T47D (cell line): ENCODE results near the gene CFAP20.

Experiments
- DNase-seq, 2 experiments: peaks; one replicate each; pipeline versions ENCODE4 v3.0.0 to v3.0.0-alpha.2; 2011 to 2012; ENCODE audit warnings: low read depth in 1 of 2, low spot score in 1 of 2
- JUND ChIP-seq: IDR thresholded peaks from 2 replicates; pipeline ENCODE4 v1.6.1; 2012; ENCODE audit warnings: low read depth
- in situ Hi-C: cut with HindIII; loops from 2 replicates; pipeline ENCODE4 v1.10.0; 2016; ENCODE audit warnings: low sequenced_read_pairs, low pct_unique_long_range_greater_than_20kb

Gene CFAP20

DNA sequence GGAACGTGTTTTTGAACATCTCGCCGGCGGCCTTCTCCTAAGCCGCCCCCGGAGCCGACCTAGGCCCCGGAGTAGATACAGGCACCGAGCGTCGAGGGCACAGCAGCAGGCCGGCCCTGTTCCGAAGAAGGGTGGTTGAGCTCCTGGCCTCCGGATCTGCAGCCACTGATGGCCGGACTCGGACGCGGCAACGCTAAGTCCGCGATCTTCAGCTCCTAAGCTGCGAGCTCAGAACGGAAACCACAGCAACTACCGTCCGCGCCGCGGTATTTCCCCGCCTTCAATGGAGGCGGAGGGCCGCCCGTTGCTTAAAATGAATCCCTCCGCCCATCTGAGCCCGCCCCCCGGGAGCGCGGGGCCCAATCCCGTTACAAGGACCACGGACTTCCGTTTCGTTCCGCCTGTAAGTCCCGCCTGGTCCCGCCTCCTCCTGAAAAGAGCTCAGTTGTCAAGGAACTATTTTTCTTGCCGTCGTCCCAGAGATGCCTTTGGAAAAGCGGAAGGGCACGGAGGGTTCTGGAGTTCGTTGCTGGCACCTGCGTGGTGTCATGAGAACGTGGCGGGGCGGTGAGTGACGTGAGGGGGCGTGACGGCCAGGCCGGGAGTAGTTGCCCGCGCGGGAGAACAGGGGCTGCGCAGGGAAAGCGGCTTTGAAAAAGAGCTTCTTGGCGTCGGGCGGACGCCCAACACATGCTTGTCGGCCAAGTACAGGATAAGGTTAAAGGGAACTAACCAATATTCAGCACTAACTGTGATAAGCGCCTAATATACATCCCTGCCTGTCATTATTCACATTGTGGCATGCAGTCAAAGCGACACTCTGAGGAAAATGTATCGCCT is at the start of gene CFAP20:
TSS of gene CFAP20 (minus strand) at position 285 of the 840 bp plus-strand sequence. CDS start at position 19, 266 bp downstream.
- in situ Hi-C loops: no loop called here
- peak; percentile 58 to 100 for DNase-seq
- no peak for TF ChIP-seq JUND

GRCh38 chr16:58177353-58177710 is 48.2 kb upstream of the CFAP20 start:
- in situ Hi-C loops: no loop called here
- no peak for TF ChIP-seq JUND
- no peak for DNase-seq

DNA sequence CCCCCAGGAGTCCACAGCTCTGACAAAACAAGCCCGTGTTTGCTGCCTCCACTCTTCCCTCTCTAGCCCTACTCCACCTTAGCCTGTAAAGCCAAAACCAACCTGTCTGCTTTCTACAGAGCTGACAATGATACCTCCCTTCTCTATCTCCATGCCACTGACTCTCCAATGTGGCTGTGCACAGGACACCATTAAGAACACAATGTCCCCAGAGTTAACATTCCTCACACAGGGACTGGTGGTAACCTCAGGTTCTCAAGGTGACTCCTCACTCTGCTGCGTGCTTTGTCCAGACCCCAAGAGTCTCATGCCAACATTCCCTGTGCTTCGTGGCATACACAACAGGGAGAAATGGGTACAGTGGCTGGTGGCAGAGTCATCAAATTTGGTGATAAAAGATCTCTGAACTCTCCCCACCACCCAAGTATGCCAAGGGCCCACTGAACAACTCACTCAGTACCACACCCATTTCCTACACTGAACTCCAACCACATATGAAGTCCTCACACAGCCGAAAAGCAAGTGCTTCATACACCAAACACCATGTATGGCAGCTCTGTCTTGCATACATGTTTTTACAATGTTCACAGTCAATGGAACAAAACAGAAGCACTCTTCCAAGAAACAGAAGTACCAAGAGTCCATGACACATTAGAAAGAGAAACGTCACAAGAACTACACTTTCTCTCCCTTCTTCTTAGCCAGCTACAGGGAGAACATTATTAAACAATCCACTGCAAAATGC is 47.6 kb upstream of the CFAP20 start:
- no peak for DNase-seq
- TF ChIP-seq JUND: no peak
- in situ Hi-C loops: no loop called here

DNA sequence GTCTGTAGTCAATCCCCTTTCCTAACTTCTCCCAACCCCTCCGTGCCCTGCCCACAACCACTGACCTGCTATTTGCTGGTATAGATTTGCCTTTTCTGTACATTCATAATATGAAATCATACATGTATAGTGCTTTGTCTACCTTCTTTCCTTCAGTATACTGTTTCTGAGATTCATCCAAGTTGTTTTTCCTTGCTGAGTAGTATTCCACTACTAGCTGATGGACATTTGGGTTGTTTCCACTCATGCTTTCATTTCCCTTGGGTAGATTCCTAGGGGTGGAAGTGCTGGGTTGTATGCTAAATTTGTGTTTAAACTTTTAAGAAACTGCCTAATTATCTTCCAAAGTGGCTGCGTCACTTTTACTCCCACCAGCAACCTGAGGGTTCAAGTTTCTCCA is 41.0 kb upstream of the CFAP20 start:
- no peak for DNase-seq
- in situ Hi-C loops: no loop called here
- no peak for TF ChIP-seq JUND

DNA sequence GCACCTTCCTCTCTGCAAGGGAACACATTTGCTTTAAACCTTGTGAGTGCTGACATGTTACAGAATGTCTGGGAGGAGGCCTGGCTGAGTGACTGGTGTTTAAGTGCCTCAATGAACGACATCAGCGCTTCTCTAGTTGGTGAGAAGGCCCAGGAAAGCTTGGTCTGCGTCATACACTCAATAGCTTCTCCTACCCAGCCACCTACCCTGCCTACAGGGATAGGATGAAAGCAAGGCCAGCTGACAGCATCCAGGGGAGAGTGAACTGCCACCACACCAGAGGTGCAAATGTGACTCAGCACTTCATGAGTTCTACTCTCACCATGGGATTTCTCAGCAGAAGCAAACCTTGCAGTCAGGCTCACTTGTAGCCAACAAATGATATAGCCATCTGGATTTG is 31.7 kb upstream of the CFAP20 start:
- in situ Hi-C loops: no loop called here
- no peak for TF ChIP-seq JUND
- DNase-seq: no peak

DNA sequence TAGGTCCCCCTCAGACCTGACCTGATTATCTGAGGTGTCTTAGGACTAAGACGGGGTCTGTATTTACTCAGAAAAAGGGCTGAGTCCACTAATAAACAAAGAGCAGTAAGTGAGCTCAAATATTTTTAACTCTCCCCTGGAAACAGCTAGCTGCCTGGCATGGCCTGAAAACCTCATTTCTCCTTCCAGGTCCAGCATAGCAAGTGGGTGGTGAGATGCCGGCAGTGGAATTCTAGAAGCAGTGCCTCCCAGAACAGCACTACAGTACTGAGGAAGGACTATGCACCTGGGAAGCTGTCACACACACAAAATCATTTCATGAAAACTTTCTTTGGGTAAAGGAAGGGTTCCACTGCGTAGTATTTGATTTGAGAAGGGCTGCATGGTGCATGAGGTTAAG is 29.5 kb upstream of the CFAP20 start:
- TF ChIP-seq JUND: no peak
- no peak for DNase-seq
- in situ Hi-C loops: no loop called here

DNA sequence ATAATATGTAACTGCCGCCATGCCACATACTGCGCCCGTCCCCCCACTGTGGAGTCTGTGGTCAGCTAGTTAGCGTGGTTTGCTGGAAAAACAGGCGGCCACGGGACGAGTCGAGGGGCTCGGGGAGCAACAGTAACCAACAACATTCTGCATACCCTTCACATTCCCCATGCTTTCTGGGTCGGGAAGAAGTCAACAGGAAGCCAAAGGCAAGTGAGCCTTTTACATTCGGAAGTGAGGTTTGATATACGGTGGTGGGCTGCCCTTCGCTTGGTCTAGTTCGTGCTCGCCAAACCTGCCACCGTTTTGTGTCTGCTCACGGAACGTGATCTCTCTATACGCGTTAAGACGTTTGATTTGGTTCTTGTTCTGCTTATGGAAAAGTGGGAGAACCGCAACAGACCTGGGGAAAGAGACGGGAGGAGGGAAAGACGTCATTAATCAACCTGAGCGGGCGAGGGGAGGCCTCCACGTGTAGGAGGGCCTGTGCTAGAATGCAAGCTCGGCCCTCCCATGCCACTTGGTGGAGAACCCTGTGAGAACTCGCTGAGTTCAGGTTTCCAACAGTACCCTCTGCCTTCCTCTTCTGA is 28.9 kb upstream of the CFAP20 start:
- no peak for TF ChIP-seq JUND
- no peak for DNase-seq
- in situ Hi-C loops: no loop called here

GRCh38 chr16:58157239-58157638 is 28.1 kb upstream of the CFAP20 start:
- in situ Hi-C loops: no loop called here
- no peak for TF ChIP-seq JUND
- no peak for DNase-seq

GRCh38 chr16:58155839-58156238 is 26.7 kb upstream of the CFAP20 start:
- in situ Hi-C loops: no loop called here
- DNase-seq: no peak
- no peak for TF ChIP-seq JUND

GRCh38 chr16:58154345-58154744 is 25.2 kb upstream of the CFAP20 start:
- TF ChIP-seq JUND: no peak
- in situ Hi-C loops: no loop called here
- DNase-seq: no peak

DNA sequence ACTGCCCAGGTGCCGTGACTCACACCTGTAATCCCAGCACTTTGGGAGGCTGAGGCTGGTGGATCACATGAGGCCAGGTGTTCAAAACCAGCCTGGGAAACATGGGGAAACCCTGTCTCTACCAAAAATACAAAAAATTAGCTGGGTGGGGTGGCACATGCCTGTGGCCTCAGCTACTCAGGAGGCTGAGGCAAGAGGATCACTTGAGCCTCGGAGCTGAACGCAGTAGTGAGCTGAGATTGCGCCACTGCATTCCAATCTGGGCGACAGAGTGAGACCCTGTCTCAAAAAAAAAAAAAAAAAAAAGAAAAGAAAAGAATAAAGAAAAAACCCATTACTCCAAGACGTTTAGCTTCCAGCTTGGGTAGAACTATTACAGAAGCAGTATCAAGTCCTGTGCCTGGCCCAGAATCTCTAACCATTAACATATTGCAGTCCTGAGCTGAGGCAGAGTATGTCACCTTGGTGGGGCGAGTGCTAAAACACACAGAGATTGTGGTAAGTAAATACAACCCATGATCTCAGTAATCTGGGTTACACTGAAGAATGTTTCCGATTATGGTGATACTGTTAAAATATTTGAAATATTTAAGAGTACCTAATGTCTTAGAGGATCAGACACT is 23.2 kb upstream of the CFAP20 start:
- TF ChIP-seq JUND: no peak
- in situ Hi-C loops: no loop called here
- no peak for DNase-seq

GRCh38 chr16:58148526-58148925 is 19.3 kb upstream of the CFAP20 start:
- in situ Hi-C loops: no loop called here
- no peak for DNase-seq
- no peak for TF ChIP-seq JUND

GRCh38 chr16:58148099-58148498 is 18.9 kb upstream of the CFAP20 start:
- DNase-seq: no peak
- no peak for TF ChIP-seq JUND
- in situ Hi-C loops: no loop called here
